OCI-M2 (cell line): ENCODE measurements around the gene TNNT2.

Experiments used
- DNase-seq: peaks from one replicate; lab custom pipeline; 2025; ENCODE audit not compliant: unreplicated experiment; lab: John Stamatoyannopoulos, UW

The TNNT2 gene

GRCh38 chr1:201357636-201358348, 19.7 kb downstream of the TNNT2 start:
- no peak for DNase-seq

GRCh38 chr1:201357211-201357610, 20.3 kb downstream of the TNNT2 start:
- no peak for DNase-seq

GRCh38 chr1:201356701-201357100, 20.8 kb downstream of the TNNT2 start:
- no peak for DNase-seq

GRCh38 chr1:201356236-201356635, 21.2 kb downstream of the TNNT2 start:
- no peak for DNase-seq

- no peak for DNase-seq
These were observed 22.0 kb downstream of the TNNT2 start for GRCh38 chr1:201355471-201355870.

GRCh38 chr1:201354901-201355295, 22.6 kb downstream of the TNNT2 start:
- no peak for DNase-seq

- DNase-seq, result no peak
These were observed 23.2 kb downstream of the TNNT2 start for GRCh38 chr1:201354151-201354900.

- DNase-seq, result no peak
These were observed 24.1 kb downstream of the TNNT2 start for GRCh38 chr1:201353186-201353940.

- no peak for DNase-seq
These were observed 25.9 kb downstream of the TNNT2 start for GRCh38 chr1:201351617-201352016.

GRCh38 chr1:201350884-201351283, 26.6 kb downstream of the TNNT2 start:
- no peak for DNase-seq

GRCh38 chr1:201350361-201350725, 27.1 kb downstream of the TNNT2 start:
- no peak for DNase-seq

- no peak for DNase-seq
These were observed 28.4 kb downstream of the TNNT2 start for GRCh38 chr1:201349092-201349491.

GRCh38 chr1:201348211-201348566, 29.3 kb downstream of the TNNT2 start:
- DNase-seq, result no peak

- DNase-seq, result no peak
These were observed 29.8 kb downstream of the TNNT2 start for GRCh38 chr1:201347498-201348210.

- no peak for DNase-seq
These were observed 30.5 kb downstream of the TNNT2 start for GRCh38 chr1:201346987-201347386.

- DNase-seq, result no peak
These were observed 31.0 kb downstream of the TNNT2 start for GRCh38 chr1:201346337-201346939.

- no peak for DNase-seq
These were observed 32.5 kb downstream of the TNNT2 start for GRCh38 chr1:201345081-201345355.

- no peak for DNase-seq
These were observed 33.0 kb downstream of the TNNT2 start for GRCh38 chr1:201344206-201345080.

- no peak for DNase-seq
These were observed 36.1 kb downstream of the TNNT2 start for GRCh38 chr1:201341377-201341776.
